ENCODE measurements around the gene FCSK. TPM values are rescaled to one million over a fixed set of nuclear protein-coding genes. Genes with fewer than 3 reads are reported as not detected.

FCSK gene
- total RNA-seq, 3 donors from 2014 or later (not counting 1 experiment from before 2014, with no cell fraction given): 28.5 to 33.0 (median 29.6) TPM

DNA sequence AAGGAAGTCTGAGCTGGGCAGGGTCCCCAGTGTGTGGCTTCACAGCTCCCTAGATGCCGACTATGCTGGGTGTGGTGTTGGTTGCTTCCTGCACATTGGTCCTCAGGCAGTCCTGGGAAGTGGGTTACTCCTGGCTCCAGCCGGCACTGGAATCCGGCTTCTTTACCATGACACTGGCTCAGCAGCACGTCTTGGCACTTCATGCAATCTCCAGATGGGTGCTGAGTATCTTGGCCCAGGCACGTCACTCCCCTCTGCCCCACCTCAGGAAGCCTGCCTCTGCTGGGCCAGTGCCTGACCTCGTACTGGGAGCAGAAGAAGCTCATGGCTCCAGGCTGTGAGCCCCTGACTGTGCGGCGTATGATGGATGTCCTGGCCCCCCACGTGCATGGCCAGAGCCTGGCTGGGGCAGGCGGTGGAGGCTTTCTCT is 24.5 kb downstream of the FCSK start:
- ATAC-seq (no peak), DNase-seq (no peak)
- Mint-ChIP-seq H3K4me1 (no peaks in the 10 kb centered on the region), H3K36me3 (no peaks in the 10 kb centered on the region), H3K9me3 (no peaks in the 10 kb centered on the region), H3K27ac (peak overlapping the region; percentile 18 to 48), H3K27me3 (ENCODE audit: low read depth in 2 of 2) (no peaks in the 10 kb centered on the region), H3K4me3 (no peak overlapping the region)
- Histone ChIP-seq H3K27ac (ENCODE audit: low read length) (no peak overlapping the region), H3K36me3 (ENCODE audit: control insufficient read depth, insufficient read depth, low read length) (peaks cover 48% of the 10 kb centered on the region), H3K4me1 (ENCODE audit: control insufficient read depth, insufficient read depth, low read length) (peaks cover 5% of the 10 kb centered on the region), H3K27me3 (ENCODE audit: control insufficient read depth, insufficient read depth, low read length) (no peaks in the 10 kb centered on the region), H3K4me3 (ENCODE audit: low read length) (no peak overlapping the region), H3K9me3 (ENCODE audit: control insufficient read depth, insufficient read depth, low read length) (no peaks in the 10 kb centered on the region)
- TF ChIP-seq, protein P1, sequence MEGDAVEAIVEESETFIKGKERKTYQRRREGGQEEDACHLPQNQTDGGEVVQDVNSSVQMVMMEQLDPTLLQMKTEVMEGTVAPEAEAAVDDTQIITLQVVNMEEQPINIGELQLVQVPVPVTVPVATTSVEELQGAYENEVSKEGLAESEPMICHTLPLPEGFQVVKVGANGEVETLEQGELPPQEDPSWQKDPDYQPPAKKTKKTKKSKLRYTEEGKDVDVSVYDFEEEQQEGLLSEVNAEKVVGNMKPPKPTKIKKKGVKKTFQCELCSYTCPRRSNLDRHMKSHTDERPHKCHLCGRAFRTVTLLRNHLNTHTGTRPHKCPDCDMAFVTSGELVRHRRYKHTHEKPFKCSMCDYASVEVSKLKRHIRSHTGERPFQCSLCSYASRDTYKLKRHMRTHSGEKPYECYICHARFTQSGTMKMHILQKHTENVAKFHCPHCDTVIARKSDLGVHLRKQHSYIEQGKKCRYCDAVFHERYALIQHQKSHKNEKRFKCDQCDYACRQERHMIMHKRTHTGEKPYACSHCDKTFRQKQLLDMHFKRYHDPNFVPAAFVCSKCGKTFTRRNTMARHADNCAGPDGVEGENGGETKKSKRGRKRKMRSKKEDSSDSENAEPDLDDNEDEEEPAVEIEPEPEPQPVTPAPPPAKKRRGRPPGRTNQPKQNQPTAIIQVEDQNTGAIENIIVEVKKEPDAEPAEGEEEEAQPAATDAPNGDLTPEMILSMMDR (IDR thresholded peaks at IDR 0.05): no peak
- intact Hi-C loops (cut with micrococcal nuclease): no loop called here
- WGBS (ENCODE audit: insufficient coverage): 84% methylated on average over 10 of the region's 10 CpGs

DNA sequence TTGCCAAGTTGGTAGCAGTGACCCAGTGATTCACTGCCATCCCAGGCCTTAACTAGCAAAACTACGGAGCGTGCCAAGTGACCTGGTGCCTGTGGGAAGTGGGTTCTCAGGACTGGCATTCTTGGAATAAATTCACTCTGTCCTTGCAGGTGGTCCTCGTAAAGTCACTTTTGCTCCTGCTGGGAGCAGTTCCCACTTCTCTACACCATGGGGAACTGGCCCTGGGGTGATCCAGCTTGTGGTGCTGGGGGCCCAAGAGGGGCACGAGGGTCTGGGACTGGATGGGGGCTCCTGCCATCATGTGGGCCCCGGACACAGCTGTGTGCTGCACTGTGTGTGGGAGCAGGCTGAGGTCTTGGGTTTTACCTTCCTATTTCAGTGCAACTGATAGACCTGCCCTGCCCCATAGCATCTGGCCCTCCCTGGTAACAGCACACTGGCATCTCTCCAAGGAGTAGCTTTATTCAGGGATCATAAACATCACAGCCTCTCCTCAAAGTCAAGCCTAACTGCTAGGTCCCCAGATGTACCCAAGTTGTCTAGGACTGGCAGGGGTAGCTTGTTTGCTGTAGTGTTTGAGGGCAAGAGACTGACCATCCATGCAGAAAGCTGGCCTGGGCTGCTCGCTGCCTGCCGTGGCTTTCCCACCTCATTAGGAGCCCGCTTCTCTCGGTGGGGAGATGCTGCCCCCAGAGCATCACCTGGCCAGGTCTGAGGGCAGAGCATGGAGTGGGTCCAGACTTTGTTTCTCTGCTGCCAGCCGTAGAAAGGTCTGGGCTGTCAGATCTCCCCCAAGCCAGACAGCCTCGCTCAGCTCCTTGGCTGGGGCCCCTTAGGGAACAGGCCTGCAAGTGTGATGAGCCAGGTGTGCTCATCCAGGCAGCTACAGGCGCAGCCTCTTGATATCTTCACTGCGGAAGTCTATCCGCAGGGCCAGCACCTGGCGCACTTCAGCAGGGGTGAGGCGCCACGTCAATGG is 26.0 kb downstream of the FCSK start:
- H3K9me3 ChIP-seq (ENCODE audit: control insufficient read depth, insufficient read depth, low read length): no peaks in the 10 kb centered on the region
- no peaks in the 10 kb centered on the region for H3K36me3 Mint-ChIP-seq
- WGBS (ENCODE audit: insufficient coverage): 95% methylated on average over 17 of the region's 17 CpGs
- no peak for DNase-seq
- H3K27me3 Mint-ChIP-seq (ENCODE audit: low read depth in 2 of 2): no peaks in the 10 kb centered on the region
- peaks cover 47% of the 10 kb centered on the region for H3K36me3 ChIP-seq (ENCODE audit: control insufficient read depth, insufficient read depth, low read length)
- H3K4me1 ChIP-seq (ENCODE audit: control insufficient read depth, insufficient read depth, low read length): peaks cover 5% of the 10 kb centered on the region
- no peaks in the 10 kb centered on the region for H3K4me1 Mint-ChIP-seq
- H3K27ac ChIP-seq (ENCODE audit: low read length): no peak overlapping the region
- ATAC-seq: no peak
- no peak overlapping the region for H3K4me3 Mint-ChIP-seq
- peak overlapping the region in 1 of 2 donors; percentile 13 for H3K27ac Mint-ChIP-seq
- H3K4me3 ChIP-seq (ENCODE audit: low read length): no peak overlapping the region
- intact Hi-C loops (cut with micrococcal nuclease): no loop called here
- H3K9me3 Mint-ChIP-seq: no peaks in the 10 kb centered on the region
- TF ChIP-seq, protein P1 (IDR thresholded peaks at IDR 0.05): no peak
- no peaks in the 10 kb centered on the region for H3K27me3 ChIP-seq (ENCODE audit: control insufficient read depth, insufficient read depth, low read length)

DNA sequence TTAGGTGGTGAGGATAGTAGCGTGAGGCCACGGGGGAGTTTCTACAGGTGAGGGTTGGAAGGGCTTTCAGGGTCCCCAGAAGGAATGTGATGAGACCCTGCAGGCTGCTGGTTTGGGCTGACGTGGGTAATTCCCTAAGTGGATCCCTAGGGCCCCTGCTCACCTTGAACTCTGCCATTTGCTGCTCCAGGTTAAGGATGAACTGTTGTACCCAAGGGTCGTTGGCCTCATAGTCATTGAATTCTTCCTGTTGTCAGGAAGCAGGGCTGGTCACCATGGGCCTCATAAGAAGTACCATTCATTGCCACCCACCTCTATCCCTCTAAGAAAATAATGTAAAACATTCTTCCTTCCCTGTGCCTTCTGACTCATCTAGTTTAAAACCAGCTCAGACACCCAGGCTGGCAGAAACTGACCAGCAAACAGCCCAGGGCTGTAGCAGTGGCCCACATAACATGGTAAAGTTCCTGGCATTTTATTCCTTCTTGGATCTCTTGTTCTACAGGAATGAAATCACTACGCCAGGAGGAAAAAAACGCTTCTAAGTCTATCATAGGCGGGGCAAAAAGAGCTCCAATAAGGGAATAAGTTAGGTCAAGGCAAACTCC is 27.6 kb downstream of the FCSK start:
- DNase-seq: no peak
- Mint-ChIP-seq H3K9me3 (no peaks in the 10 kb centered on the region), H3K4me3 (no peak overlapping the region), H3K27me3 (ENCODE audit: low read depth in 2 of 2) (no peaks in the 10 kb centered on the region), H3K36me3 (no peaks in the 10 kb centered on the region), H3K27ac (peak overlapping the region in 1 of 2 donors; percentile 50), H3K4me1 (no peaks in the 10 kb centered on the region)
- H3K4me3 ChIP-seq (ENCODE audit: low read length): no peak overlapping the region
- H3K4me1 ChIP-seq (ENCODE audit: control insufficient read depth, insufficient read depth, low read length): peaks cover 5% of the 10 kb centered on the region
- ATAC-seq: no peak
- 95% methylated on average over 7 of the region's 7 CpGs for WGBS (ENCODE audit: insufficient coverage)
- peaks cover 47% of the 10 kb centered on the region for H3K36me3 ChIP-seq (ENCODE audit: control insufficient read depth, insufficient read depth, low read length)
- TF ChIP-seq, protein P1 (IDR thresholded peaks at IDR 0.05): no peak
- no peak overlapping the region for H3K27ac ChIP-seq (ENCODE audit: low read length)
- no peaks in the 10 kb centered on the region for H3K9me3 ChIP-seq (ENCODE audit: control insufficient read depth, insufficient read depth, low read length)
- intact Hi-C loops (cut with micrococcal nuclease): no loop called here
- no peaks in the 10 kb centered on the region for H3K27me3 ChIP-seq (ENCODE audit: control insufficient read depth, insufficient read depth, low read length)

All from natural killer cell (primary cell).